NCI-H1417 treated with DMSO at 0.1 percent for 48 hours (cell line): Measurements from ENCODE around the gene HELZ2.
"Not testable (repeated sequence)": the region's sequence is repeated elsewhere in the genome, so short reads cannot be mapped to it uniquely, and the experiment has no call there.

ENCODE experiments used
- DNase-seq: peaks from one replicate; lab custom pipeline; 2025; lab: John Stamatoyannopoulos, UW

Gene HELZ2, protein sequence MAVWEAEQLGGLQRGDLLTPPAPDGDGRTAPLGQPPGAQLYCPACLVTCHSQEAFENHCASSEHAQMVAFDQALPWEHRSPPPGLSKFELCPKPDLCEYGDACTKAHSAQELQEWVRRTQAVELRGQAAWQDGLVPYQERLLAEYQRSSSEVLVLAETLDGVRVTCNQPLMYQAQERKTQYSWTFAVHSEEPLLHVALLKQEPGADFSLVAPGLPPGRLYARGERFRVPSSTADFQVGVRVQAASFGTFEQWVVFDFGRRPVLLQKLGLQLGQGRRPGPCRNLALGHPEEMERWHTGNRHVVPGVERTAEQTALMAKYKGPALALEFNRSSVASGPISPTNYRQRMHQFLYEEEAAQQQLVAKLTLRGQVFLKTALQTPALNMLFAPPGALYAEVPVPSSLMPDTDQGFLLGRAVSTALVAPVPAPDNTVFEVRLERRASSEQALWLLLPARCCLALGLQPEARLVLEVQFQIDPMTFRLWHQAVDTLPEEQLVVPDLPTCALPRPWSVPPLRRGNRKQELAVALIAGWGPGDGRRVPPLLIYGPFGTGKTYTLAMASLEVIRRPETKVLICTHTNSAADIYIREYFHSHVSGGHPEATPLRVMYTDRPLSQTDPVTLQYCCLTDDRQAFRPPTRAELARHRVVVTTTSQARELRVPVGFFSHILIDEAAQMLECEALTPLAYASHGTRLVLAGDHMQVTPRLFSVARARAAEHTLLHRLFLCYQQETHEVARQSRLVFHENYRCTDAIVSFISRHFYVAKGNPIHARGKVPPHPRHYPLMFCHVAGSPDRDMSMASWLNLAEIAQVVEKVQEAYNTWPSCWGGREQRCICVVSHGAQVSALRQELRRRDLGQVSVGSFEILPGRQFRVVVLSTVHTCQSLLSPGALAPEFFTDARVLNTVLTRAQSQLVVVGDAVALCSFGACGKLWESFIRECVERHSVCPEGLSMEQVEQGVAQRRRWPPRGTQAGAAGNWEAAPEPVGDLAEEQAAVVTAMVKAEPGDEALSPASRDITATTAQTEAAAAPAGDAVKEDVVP (N-terminal part only)

DNA sequence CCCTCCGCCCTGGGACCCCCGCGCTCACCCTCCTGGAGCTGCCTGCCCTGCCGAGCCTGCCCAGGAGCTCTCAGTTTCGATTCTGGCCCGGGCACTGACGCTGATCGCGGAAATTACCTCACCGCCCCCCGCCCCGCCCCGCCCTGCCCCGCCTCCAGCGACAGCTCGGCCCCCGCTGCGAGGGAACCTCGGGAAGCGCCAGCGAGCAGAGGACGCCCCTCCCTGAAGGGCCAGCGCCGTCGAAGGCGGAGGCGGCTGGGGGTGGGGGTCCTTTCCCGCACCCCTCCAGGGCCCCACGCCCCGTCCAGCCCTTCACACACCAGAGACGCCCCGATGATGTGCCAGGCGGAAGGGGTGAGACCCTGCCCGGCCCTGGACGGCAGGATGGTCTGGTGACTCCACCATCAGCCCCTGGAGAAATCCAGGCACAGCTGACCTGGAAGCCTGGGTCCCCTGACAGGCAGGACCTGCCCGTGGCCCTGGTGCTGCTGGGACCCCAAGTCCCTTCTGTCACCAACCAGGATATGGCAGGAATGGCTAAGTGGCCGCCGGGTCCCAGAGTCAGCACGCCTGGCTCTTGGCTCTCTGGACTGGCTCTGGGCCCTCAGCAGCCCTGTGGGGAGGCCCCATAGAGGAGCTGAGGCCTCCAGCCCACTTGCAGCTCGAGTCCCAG is at the start of gene HELZ2:
HELZ2 (minus strand) TSS at position 84 of the 673 bp plus-strand sequence. CDS start 1,854 bp downstream, outside the sequence.
- DNase-seq, result no peak

DNA sequence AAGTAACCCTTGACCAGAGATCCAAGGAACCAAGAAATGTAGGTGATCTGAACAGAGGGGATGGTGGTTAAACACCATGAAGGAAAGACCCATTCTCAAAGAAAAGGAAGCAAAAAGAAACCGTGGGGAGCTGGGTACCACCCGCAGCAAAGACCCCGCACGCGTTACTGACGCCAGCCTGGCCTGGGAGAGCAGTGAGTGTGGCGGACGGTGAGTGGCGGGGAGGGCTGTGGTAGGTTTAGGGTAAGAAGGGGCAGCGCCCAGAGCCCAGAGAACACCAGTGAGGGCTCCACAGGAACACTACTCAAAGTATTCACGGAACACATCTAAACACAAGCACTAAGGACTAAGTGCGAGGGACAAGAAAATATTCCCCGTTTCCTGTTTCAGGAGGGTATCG is 48.7 kb upstream of the HELZ2 start:
- no peak for DNase-seq

DNA sequence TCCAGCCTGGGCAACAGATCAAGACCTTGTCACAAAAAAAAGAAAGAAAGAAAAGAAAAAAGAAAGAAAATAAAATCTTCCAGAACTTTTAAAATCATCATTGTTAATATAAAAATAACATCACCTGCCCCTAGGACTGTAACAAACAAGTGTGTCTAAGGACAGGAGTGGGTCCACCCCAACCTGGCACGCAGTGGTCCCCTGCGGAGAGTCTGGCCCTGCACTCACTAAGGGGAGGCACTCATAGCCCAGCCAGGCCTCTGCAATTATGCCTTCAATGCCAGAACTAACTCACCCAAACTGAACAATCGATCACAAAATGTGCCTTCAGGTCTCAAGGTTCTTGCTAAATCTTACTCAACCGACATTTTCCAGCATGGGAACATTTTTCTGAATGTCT is 48.1 kb upstream of the HELZ2 start:
- DNase-seq, result no peak

DNA sequence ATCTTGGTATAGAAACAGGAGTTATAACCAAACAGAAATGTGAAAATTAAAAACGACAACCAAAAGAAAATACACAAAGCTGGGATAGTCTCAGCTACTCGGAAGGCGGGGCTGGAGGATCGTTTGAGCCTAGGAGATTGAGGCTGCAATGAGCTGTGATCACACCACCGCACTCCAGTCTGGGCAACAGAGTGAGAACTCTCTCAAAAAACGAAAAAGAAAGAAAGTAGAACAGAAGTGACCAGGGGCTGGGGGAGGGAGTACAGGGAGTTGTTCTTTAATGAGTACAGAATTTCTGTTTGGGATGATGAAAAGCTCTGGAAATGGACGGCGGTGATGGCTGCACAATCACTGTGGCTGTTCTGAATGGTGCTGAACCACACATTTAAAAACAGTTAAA is 47.0 kb upstream of the HELZ2 start:
- DNase-seq, result no peak

DNA sequence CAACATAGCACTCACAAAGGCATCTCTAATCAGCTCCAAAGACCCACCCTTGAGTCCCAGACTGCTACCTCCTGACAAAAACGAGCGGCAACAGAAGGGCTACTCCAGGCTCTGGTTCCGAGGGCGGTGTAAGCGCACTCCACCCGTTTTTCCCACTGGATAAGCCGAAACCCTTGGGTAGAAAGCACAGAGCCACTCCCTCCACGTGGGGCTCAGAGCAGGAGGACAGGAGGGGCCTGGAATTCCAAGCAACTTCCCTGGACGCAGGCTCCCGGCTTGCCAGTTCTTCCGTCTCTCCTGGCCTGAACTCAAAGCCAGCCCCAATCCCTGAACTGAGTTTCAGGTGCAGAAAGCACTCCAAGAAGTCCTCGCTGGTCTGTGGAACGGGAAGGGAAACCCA is 45.5 kb upstream of the HELZ2 start:
- DNase-seq, result no peak

DNA sequence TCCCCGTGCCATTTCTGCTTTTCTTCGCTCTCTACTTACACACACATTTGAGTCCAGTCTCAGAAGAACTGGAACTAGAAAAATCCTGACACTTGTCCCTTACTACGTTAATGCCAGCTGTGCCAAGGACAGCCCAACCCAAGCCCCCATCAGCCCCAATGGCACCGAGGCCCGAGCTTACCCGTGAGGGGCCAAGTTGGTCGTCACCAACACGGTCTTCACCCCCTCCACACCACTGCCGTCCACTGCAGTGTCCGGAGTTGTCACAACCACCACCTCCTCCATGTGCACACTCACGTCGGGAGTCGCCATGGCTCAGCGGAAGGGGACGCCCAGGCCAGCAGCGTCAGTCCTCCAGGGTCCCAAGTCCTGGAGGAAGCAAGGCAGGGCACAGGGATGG is 45.0 kb upstream of the HELZ2 start:
- DNase-seq, result no peak

DNA sequence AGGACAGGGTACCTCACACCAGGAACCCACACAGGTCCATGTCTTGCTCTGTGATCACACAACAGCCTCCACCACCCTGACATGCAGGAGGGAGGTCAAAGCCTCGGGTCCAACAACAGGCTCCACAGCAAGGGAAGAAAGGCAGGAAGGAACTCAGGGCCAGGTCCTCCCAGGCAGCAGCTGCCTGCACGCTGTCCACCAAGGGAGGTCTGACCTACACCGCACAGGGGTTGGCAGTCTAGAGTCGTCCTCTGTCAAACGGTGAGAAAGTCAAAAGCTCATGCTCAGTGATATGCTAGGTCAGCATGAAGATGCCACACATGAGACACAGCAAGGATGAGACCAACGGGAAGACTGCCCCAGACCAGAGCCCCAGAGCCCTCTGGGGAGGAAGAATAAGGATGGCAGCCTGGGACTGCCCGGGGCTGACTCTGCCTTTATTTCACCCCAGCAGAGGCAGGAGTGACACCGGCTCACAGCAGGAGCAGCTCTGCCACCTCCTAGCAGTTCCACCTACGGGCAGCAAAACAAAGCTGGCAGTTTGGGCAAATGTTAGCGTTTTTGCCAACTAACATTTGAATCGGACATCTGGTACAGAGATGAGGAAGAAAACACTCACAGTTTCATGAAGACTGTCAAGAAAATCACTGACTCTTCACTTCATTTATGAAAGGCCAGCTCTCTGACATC is 44.4 kb upstream of the HELZ2 start:
- DNase-seq, result no peak

DNA sequence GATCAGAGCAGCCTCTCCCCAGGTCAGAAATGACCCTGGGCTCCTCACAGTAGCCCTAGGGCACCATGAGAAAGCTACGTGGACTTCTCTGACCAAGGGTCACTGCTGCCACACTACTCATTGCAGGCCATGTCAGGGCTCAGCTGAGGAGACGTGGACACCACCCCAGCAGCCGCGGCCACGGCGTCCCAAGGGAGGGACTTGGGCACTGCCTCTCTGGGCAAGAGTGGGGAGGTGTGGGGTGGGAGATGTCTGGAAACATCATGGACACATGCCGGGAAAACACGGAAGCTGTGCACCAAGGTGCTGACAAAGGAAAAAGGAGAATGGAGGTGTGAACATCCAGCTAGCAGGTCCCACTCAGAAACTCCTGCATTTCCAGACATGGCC is 43.8 kb upstream of the HELZ2 start:
- DNase-seq, result no peak

DNA sequence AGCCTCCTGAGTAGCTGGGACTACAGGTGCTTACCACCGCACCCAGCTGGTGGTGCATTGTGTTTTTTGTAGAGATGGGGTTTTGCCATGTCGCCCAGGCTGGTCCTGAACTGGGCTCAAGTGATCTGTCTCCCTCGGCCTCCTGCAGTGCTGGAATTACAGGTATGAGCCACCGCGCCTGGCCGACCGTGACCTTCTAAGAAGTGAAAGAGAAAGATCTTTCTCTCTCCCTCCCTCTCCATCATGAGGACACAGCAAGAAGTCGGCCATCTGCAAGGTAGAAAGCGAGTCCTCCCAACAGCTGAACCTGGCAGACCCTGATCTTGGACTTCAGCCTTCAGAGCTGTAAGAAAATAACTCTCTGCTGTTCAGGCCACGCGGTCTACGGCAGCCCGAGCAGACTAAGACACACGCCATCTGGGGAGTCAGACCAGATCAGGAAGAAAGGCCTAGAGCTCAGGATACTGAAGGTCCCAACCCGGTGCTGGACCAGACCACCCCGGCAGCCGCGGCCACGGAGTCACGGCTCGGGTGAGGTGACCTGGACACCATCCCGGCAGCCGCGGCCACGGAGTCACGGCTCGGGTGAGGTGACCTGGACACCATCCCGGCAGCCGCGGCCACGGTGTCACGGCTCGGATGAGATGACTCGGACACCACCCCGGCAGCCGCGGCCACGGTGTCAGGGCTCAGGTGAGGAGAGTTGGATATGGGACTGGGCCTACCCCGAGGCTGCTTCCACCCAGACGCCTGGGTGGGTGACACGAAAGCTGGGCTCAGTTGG is 43.2 kb upstream of the HELZ2 start:
- no peak for DNase-seq

DNA sequence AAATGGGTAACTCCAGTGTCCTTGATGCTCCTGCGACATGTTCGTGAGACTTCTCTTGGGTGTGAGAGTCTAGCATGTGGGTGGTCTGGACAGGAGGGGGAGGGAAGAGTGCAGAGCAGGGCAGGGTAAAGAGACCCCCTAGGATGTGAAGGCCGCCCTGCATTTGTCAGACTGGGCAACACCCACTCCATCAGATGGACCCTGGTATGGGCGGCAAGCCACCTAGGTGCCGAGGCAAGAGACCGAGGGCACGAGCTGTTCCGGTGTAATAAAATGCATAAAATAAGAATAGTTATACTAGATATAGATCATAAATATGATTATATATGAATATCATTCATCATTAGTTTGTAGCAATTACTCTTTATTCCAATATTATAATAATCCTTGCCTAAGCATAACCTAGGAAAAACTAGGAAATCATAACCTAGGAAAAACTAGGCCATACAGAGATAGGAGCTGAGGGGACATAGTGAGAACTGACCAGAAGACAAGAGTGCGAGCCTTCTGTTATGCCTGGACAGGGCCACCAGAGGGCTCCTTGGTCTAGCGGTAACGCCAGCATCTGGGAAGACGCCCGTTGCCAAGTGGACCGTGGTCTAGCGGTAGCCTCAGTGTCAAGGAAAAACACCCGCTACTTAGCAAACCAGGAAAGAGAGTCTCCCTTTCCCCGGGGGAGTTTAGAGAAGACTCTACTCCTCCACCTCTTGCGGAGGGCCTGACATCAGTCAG is 40.0 kb upstream of the HELZ2 start:
- not testable (repeated sequence) for DNase-seq

DNA sequence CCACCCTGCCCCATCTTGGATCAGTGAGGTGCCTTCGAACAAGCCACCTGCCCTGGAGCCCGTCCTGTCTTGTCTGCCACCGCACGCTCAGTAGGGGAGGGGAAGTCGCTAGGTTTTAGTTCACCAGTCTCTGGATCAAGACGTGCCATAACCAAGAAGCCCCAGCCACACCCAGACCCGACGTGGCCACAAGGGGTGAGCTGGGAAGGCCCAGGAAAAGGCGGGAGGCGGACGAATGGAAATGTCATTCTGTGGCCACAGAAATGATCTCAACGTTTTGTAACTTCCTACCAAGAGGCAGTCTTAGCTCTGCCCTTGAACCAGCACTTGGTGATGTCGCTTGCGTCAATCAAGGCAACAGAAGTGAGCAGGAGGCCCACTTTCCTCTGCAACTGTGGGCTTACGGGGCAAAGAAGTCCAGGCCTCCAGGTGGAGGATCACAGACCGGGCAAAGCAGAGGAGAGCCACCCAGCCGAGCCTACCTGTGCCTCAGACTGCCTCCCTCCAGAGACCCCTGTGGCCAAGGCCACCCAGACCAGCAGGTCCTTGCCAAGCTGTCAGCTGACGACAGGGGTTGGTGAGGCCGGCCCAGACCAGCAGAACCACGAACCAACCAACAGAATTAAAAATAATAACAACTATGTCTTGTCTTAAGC is 38.4 kb upstream of the HELZ2 start:
- DNase-seq, result no peak

DNA sequence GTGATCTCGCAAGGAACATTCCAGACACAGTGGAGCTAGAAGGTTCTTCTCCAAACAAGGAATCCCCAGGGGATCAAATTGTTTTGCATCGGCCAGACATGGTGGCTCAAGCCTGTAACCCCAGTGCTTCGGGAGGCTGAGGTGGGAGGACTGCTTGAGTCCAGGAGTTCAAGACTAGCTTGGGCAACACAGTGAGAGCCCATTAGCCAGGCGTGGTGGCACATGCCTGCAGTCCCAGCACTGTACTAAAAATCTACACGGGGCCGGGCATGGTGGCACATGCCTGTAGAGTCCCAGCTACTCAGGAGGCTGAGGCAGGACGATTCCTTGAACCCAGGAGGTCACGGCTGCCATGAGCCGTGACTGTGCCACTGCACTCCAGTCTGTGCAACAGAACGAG is 37.6 kb upstream of the HELZ2 start:
- no peak for DNase-seq

DNA sequence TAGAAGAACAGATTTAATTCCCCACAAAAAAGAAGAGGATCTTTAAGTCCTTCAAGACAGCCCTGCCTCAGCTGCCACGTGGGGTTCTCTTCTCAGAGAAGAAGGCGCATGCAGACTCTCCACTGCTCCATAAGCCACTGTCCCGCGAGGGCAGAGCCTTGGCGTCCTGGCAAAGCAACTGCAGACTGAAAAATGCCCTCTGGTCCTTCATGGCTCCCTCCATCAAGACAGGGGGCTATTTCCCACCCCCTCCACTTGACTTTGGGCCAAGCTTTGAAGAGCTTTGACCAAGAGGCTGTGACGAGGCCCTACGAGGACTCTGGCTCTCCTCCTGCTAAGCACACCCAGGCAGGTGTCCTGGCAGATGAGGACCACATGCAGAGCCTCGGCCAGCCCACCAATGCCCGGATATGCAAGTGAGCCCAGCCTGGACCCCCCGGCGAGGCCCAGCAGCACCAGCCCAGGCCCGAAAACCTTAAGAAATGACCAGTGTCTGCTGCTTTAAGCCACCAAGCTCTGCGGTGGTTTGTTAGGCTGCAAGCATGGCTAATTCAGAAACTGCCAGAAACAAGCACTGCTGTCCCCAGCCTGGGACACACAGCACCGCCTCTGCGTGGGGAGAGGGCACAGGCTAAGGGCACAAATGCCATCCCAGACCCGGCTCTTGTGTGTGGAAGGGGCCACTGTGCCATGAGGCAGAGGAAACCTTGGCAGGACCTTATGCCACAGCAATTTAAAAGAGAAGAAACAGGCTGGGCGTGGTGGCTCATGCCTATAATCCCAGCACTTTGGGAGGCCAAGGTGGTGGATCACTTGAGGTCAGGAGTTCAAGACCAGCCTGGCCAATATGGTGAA is 36.8 kb upstream of the HELZ2 start:
- DNase-seq, result no peak

DNA sequence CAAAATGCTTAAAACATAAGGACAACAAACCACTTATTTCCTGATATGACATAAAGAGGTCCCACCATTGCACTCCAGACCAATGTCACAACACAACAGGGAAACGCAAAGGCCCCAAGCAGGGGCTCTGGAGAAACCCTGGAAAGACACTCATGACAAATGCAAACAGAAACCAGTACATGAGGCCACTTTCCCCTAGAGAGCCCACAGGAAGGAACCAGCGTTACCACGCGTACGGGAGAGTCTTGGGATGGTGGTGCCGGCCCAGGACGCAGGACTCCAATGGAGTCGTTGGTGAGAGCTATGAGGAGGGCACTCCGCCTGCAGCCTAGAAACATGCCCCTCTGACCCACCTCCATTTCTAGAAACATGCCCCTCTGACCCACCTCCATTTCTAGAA is 32.6 kb upstream of the HELZ2 start:
- DNase-seq, result no peak

DNA sequence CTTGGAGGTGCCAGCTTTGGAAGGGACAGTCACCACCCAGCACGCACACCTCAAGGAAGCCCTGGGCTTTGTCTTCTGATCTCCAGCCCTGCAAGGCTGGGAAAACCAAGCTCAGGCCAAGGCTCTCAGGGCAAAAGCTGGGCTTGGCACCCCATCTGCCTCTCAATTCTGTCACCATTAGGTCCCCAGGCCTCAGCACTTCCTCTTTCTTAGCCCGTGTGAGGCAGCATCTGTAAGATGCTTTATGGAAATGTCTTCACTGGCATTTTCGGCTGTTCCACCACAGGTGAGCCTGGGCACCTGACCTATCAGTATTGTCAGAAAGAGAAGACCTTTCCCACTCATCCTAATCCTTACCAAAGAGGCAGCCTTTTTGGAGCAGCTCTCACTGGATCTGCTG is 28.3 kb upstream of the HELZ2 start:
- DNase-seq, result no peak

DNA sequence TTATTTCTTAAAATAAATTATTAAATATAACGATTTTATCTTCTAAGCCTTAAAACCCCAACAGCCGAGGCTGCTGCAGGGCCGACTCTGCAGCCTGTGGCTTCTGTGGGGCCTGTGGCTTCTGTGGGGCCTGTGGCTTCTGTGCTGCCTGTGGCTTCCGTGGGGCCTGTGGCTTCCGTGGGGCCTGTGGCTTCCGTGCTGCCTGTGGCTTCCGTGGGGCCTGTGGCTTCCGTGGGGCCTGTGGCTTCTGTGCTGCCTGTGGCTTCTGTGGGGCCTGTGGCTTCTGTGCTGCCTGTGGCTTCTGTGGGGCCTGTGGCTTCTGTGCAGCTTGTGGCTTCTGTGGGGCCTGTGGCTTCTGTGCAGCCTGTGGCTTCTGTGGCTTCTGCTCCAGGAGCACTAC is 27.6 kb upstream of the HELZ2 start:
- not testable (repeated sequence) for DNase-seq

DNA sequence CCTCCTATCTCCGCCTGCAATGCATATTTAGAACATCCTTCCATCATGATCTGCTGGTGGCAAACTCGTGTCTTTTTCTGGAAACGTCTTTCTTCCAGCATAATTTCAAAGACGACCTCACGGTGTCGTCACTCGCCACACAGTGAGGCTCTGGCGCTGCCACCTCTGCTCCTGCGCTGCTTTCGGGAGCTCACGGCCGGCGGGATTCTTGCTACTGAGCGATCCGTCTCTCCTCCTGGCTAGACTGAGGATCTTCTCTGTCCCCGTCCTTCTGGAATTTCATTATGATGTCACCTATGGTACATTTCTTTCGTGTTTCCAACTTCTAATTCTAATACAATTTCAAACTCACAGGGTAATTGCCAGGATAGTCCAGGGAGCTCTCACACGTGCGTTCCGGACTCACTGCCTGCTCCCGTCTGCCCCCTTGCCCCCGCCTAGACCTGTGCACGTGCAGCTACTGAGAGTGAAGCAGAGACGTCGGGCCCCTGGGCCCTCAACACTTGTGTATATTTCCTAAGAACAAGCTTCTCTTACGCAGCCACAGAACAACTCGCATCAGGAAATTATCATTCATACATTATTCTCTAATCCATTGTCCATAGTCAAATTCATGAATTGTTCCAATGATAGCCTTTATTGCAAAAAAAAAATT is 25.5 kb upstream of the HELZ2 start:
- DNase-seq, result no peak
